ENCODE measurements around the gene CDKL2.

CDKL2 gene

DNA sequence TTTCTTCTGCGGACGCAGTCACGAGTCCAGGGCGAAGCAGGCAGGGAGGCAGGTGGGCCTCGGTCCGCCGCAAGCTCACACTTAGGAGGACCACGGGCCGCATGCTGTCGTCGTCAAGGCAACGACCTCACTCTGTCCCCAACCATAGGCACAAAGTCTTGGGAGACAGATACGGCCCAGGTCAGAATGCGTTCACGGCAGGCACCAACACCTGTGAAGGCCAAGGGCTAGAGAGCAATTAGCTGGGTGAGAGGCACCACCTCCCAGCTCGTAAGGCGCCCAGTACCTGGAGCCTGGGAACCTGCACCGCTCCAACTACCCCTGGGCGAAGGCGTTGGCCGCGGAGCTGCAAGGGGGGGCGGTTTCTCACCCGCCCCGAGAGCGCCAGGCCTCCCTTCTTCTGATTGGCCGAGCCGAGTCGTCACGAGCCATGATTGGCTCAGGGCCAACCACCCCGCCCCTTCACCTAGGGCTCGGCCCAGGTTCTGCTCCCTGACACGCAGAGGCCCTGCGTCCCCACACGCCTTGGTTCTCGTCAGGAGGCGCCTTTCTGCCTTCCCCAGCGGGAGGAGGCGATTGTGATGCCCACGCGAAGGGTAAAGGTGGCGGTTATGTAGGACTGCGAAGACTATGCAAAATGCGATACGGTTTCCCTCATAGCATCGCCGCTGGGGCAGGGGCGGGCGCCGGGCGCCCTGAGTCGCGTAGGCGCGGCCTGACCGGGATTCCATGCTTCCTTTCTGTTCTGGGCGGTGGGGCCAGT is at the start of gene CDKL2:
Gene CDKL2, minus strand, starts transcription at position 355 of the 763 bp plus-strand sequence. CDS start 4,540 bp downstream, outside the sequence.
- in situ Hi-C loops (cut with HindIII; ENCODE audit: low sequenced_read_pairs): no loop called here
- TF ChIP-seq, protein P1, sequence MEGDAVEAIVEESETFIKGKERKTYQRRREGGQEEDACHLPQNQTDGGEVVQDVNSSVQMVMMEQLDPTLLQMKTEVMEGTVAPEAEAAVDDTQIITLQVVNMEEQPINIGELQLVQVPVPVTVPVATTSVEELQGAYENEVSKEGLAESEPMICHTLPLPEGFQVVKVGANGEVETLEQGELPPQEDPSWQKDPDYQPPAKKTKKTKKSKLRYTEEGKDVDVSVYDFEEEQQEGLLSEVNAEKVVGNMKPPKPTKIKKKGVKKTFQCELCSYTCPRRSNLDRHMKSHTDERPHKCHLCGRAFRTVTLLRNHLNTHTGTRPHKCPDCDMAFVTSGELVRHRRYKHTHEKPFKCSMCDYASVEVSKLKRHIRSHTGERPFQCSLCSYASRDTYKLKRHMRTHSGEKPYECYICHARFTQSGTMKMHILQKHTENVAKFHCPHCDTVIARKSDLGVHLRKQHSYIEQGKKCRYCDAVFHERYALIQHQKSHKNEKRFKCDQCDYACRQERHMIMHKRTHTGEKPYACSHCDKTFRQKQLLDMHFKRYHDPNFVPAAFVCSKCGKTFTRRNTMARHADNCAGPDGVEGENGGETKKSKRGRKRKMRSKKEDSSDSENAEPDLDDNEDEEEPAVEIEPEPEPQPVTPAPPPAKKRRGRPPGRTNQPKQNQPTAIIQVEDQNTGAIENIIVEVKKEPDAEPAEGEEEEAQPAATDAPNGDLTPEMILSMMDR (IDR thresholded peaks at IDR 0.05; ENCODE audit: low read depth, low read length): no peak
- DNase-seq (ENCODE audit: low read depth, low spot score): peak; percentile 62
- peak within 1 kb of the TSS; percentile 67 for H3K4me3 ChIP-seq (ENCODE audit: low read depth, low read length)

DNA sequence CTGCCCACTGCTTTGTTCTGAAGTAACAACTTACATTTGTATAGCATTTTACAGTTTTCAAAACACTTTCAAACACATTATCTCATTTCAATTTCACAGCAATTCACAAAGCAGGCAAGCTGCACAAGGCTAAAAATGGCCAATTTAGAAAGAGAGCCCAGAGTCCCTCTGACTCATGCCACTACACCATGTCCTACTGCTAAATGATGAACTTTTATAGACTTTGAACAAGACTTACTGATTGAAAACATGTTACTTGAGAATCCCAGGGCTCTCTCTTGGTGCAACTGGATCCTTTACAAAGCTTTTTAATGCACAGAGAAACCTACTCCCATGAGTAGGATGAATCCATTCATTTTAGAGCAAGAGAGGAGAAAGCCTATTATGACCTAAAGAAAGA is 48.6 kb upstream of the CDKL2 start:
- in situ Hi-C loops (cut with HindIII; ENCODE audit: low sequenced_read_pairs): no loop called here
- no peak overlapping the region for H3K4me3 ChIP-seq (ENCODE audit: low read depth, low read length)
- DNase-seq (ENCODE audit: low read depth, low spot score): no peak
- TF ChIP-seq, protein P1 (IDR thresholded peaks at IDR 0.05; ENCODE audit: low read depth, low read length): no peak

DNA sequence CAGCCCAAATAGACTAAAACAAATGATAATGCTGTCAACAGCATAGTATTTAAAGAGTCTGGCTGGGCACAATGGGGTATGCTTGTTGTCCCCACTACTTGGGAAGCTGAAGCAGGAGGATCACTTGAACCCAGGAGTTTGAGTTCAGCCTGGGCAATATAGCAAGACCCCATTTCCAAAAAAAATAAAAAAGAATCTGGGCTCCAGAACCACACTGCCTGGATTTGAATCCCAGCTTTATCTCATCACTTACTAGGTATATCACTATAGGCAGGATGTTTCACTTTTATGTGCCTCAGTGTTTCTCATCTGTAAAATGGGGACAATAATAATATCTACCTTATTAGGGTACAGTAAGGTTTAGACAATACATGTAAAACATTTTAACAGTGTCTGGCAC is 48.1 kb upstream of the CDKL2 start:
- in situ Hi-C loops (cut with HindIII; ENCODE audit: low sequenced_read_pairs): no loop called here
- no peak overlapping the region for H3K4me3 ChIP-seq (ENCODE audit: low read depth, low read length)
- TF ChIP-seq, protein P1 (IDR thresholded peaks at IDR 0.05; ENCODE audit: low read depth, low read length): no peak
- DNase-seq (ENCODE audit: low read depth, low spot score): no peak

DNA sequence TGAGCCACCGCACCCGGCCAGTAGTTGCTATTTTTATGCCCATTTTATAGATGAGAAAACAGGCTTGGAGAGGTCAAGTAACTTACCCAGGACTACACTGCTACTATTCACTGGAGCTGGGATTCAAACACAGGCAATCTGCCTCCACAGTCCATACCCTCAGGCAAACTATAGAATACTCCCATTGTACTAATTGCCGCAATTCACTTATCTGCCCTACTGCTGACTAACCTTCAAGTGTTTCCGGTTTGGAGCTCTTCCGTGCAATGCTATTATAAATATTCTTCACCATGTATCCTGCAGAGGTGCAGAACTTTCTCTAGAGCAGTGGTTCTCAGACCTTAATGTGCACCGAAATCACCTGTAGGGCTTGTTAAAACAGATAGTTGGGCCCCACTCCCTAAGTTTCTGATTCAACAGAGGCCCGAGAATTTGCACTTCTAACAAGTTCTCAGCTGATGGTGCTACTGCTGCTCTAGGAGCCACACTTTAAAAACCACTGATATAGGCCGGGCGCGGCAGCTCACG is 44.7 kb upstream of the CDKL2 start:
- TF ChIP-seq, protein P1 (IDR thresholded peaks at IDR 0.05; ENCODE audit: low read depth, low read length): no peak
- DNase-seq (ENCODE audit: low read depth, low spot score): no peak
- in situ Hi-C loops (cut with HindIII; ENCODE audit: low sequenced_read_pairs): no loop called here
- no peak overlapping the region for H3K4me3 ChIP-seq (ENCODE audit: low read depth, low read length)

DNA sequence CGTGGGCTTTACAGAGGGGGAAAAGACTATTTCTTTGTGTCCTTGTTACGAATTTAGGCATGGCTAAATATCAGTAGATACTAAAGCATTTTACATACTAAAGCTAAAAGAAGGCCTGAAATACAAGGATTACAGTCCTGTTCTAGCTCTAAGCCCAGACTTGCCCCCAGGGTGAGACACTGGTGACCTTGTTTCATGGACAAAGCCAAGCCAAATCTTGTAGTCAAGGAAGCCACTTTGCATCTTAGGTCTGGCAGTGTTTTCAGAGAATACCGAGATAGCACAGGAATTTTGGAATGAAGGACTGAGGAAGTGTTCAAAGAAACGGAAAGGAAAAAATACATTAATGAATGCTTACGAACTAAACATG is 43.6 kb upstream of the CDKL2 start:
- in situ Hi-C loops (cut with HindIII; ENCODE audit: low sequenced_read_pairs): no loop called here
- no peak for DNase-seq (ENCODE audit: low read depth, low spot score)
- TF ChIP-seq, protein P1 (IDR thresholded peaks at IDR 0.05; ENCODE audit: low read depth, low read length): no peak
- peak overlapping the region; percentile 99 for H3K4me3 ChIP-seq (ENCODE audit: low read depth, low read length)

DNA sequence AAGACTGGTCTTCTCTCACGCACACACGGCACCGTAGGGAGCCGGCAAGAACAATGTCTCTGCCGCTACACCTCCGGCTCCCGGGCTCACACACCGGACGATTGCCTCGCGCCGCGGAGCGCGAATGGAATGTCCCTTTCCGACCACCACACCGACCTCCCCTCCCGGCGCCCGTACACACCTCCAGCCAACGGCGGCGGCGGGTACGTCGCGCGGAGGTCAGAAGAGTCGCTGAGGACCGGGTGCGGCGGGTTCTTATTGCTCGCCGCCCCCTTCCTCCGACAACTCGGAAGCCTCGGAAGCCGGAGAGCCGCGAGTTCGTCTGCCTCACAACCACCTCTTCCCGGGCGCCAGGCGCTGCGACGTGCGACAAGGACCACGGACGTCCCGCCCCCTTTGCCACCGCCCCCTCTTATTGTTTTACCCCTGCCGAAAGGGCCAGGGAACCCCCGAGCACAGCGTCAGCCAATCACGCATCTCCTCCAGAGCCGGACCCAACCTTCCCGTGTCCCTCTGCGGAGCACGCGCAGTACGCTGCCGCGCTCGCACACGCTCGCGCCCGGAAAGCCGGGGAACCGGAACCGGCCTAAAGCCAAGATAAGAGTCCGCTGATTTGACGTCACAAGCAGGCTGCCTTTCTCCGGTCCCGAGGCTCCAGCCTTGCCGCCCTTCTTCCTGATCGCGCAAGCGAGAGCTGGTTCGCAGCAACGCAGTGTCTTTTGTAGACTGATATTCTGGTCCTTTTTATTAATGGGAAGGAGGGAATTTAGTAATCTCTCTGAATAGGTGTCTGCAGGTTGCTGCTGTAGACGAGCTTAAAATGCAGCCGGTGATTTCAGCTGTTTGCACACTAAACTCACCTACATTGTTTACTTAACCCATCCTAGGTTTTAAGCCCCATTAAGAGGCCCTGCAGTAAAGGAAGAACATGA is 43.0 kb upstream of the CDKL2 start, which contains the start of gene G3BP2:
Gene G3BP2, minus strand, starts transcription at position 385 of the 932 bp plus-strand sequence. CDS start 11,386 bp downstream, outside the sequence.
- TF ChIP-seq, protein P1 (IDR thresholded peaks at IDR 0.05; ENCODE audit: low read depth, low read length): no peak
- H3K4me3 ChIP-seq (ENCODE audit: low read depth, low read length): peak within 1 kb of the TSS; percentile 99
- peak; percentile 98 for DNase-seq (ENCODE audit: low read depth, low spot score)
- in situ Hi-C loops (cut with HindIII; ENCODE audit: low sequenced_read_pairs): no loop called here

Measured in astrocyte of the spinal cord (primary cell).